WTC11 (cell line): ENCODE results near the gene MBOAT2. TPM values are rescaled to one million over a fixed set of nuclear protein-coding genes. Genes with fewer than 3 reads are reported as not detected.
"Not testable (repeated sequence)": the region's sequence is repeated elsewhere in the genome, so short reads cannot be mapped to it uniquely, and the experiment has no call there.

Experiments
- ATAC-seq: fragments of 200-7000 bp; cut with Tn5 transposase; 2 replicates; pipeline ENCODE4 v1.10.0; 2021; ENCODE audit warnings: mild to moderate bottlenecking, moderate library complexity
- CTCF ChIA-PET: fragments of 300-600 bp; sonication (Branson Sonifier 250); formaldehyde crosslinking; loops from one replicate; lab custom pipeline; 2021; ENCODE audit warnings: antibody characterized with exemption; lab: Charles Lee
- POLR2A ChIA-PET: fragments of 350-600 bp; sonication (Branson Sonifier 250); formaldehyde crosslinking; loops from one replicate; lab custom pipeline; 2021; ENCODE audit warnings: antibody characterized with exemption; lab: Charles Lee
- DNase-seq: peaks from one replicate; pipeline ENCODE4 v3.0.0; 2021; ENCODE audit warnings: low spot score
- H3K27ac Mint-ChIP-seq: 2 replicates; pipeline ENCODE4 v1.8.0; 2021; ENCODE audit warnings: mixed read lengths
- H3K27me3 Mint-ChIP-seq: 2 replicates; pipeline ENCODE4 v1.8.0; 2021; ENCODE audit warnings: low read depth, mild to moderate bottlenecking, moderate library complexity, mixed read lengths
- H3K36me3 Mint-ChIP-seq: 2 replicates; pipeline ENCODE4 v1.8.0; 2021; ENCODE audit warnings: mixed read lengths
- H3K4me1 Mint-ChIP-seq: 2 replicates; pipeline ENCODE4 v1.8.0; 2022; ENCODE audit warnings: mixed read lengths
- H3K4me3 Mint-ChIP-seq: 2 replicates; pipeline ENCODE4 v1.8.0; 2021; ENCODE audit warnings: mild to moderate bottlenecking, moderate library complexity, mixed read lengths
- H3K9me3 Mint-ChIP-seq: 2 replicates; pipeline ENCODE4 v1.8.0; 2021; ENCODE audit warnings: mixed read lengths
- GABPB1 ChIP-seq: sonication (generic); formaldehyde crosslinking; IDR thresholded peaks from 2 replicates; pipeline ENCODE4 v1.8.1; 2023; ENCODE audit warnings: mild to moderate bottlenecking, missing genetic modification reagents
- JAZF1 ChIP-seq: fragments of 250-450 bp; sonication (Bioruptor Pico); IDR thresholded peaks from 2 replicates; pipeline ENCODE4 v1.9.0; 2021; ENCODE audit warnings: moderate library complexity, mild to moderate bottlenecking, inconsistent platforms
- KAT7 ChIP-seq: sonication (generic); formaldehyde crosslinking; IDR thresholded peaks from 2 replicates; pipeline ENCODE4 v1.8.1; 2023; ENCODE audit warnings: missing genetic modification reagents, mild to moderate bottlenecking, borderline replicate concordance
- NFYB ChIP-seq: sonication (generic); formaldehyde crosslinking; conservative IDR thresholded peaks from 2 replicates; pipeline ENCODE4 v1.8.0; 2022; ENCODE audit warnings: low read depth, missing genetic modification reagents
- NR2C2 ChIP-seq: sonication (generic); formaldehyde crosslinking; IDR thresholded peaks from 2 replicates; pipeline ENCODE4 v1.8.0; 2022; ENCODE audit warnings: mild to moderate bottlenecking, missing genetic modification reagents
- PRRX2 ChIP-seq: fragments of 250-450 bp; sonication (Bioruptor Pico); IDR thresholded peaks from 2 replicates; pipeline ENCODE4 v1.8.0; 2021; ENCODE audit warnings: mild to moderate bottlenecking
- SMAD3 ChIP-seq: sonication (generic); formaldehyde crosslinking; IDR thresholded peaks from 2 replicates; pipeline ENCODE4 v1.8.0; 2022; ENCODE audit warnings: missing genetic modification reagents, mild to moderate bottlenecking, borderline replicate concordance
- ZBTB21 ChIP-seq: sonication (generic); formaldehyde crosslinking; IDR thresholded peaks from 2 replicates; pipeline ENCODE4 v1.8.1; 2023; ENCODE audit warnings: mild to moderate bottlenecking, missing genetic modification reagents, borderline replicate concordance
- ZNF121 ChIP-seq: sonication (generic); formaldehyde crosslinking; IDR thresholded peaks from 2 replicates; pipeline ENCODE4 v1.8.0; 2023; ENCODE audit warnings: missing genetic modification reagents
- ZNF232 ChIP-seq: sonication (generic); formaldehyde crosslinking; IDR thresholded peaks from 2 replicates; pipeline ENCODE4 v1.8.0; 2022; ENCODE audit warnings: mild to moderate bottlenecking, missing genetic modification reagents
- ZNF396 ChIP-seq: fragments of 250-450 bp; sonication (Bioruptor Pico); IDR thresholded peaks from 2 replicates; pipeline ENCODE4 v1.8.0; 2021; ENCODE audit warnings: mild to moderate bottlenecking, moderate library complexity, borderline replicate concordance
- total RNA-seq: library from RNA; stranded (reverse); gene quantifications from 3 replicates; pipeline ENCODE4 v1.2.3, GENCODE V29; 2021
- TF ChIP-seq, protein P1 (sequence below): fragments of 250-450 bp; sonication (Bioruptor Pico); conservative IDR thresholded peaks from 2 replicates; pipeline ENCODE4 v1.9.0; 2021; ENCODE audit warnings: mild to moderate bottlenecking
- TF ChIP-seq, protein P2 (sequence below): sonication (generic); formaldehyde crosslinking; IDR thresholded peaks from 2 replicates; pipeline ENCODE4 v1.8.1; 2022; ENCODE audit warnings: low read depth, missing genetic modification reagents, borderline replicate concordance
- TF ChIP-seq, protein P3 (sequence below): sonication (generic); formaldehyde crosslinking; IDR thresholded peaks from 2 replicates; pipeline ENCODE4 v1.8.1; 2022; ENCODE audit warnings: missing genetic modification reagents, borderline replicate concordance
- TF ChIP-seq, protein P4 (sequence below): fragments of 250-450 bp; sonication (Bioruptor Pico); IDR thresholded peaks from 2 replicates; pipeline ENCODE4 v1.9.0; 2021; ENCODE audit warnings: mild to moderate bottlenecking
- TF ChIP-seq, protein P5 (sequence below): fragments of 200-600 bp; IDR thresholded peaks from 2 replicates; pipeline ENCODE4 v1.8.0; 2022; ENCODE audit warnings: antibody characterized with exemption
- TF ChIP-seq, protein P6 (sequence below): sonication (generic); formaldehyde crosslinking; IDR thresholded peaks from 2 replicates; pipeline ENCODE4 v1.8.0; 2022; ENCODE audit warnings: mild to moderate bottlenecking, missing genetic modification reagents

MBOAT2 gene
- total RNA-seq, 1 experiment from 2014 or later, result 24.7 TPM

DNA sequence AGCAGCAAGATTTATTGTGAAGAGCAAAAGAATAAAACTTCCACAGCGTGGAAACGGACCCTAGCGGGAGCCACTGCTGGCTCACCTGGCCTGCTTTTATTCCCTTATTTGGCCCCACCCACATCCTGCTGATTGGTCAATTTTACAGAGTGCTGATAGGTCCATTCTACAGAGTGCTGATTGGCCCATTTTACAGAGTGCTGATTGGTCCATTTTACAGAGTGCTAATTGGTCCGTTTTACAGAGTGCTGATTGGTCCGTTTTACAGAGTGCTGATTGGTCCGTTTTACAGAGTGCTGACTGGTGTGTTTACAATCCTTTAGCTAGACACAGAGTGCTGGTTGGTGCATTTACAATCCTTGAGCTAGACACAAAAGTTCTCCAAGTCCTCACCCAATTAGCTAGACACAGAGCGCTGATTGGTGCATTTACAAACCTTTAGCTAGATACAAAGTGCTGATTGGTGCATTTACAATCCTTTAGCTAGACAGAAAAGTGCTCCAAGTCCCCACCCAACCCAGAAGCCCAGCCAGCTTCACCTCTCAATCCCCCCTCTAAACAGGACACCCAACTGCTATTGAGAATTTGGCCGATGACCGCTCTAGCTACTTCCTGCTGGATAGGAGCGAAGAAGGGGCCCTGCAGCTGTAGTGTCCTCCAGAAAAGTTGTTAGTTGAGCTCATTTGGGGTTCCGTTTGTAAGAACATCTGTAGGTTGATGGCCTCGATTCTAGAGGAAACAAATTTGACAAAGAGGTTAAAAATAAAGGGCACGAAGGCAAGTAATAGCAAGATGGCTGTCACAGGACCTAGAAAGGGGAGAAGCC, 108.2 kb downstream of the MBOAT2 start:
- ATAC-seq, H3K4me3 Mint-ChIP-seq, H3K27me3 Mint-ChIP-seq, POLR2A ChIA-PET, H3K27ac Mint-ChIP-seq, DNase-seq: not testable (repeated sequence)
- peaks cover 32% of the 10 kb centered on the region for H3K36me3 Mint-ChIP-seq
- peaks cover 27% of the 10 kb centered on the region for H3K4me1 Mint-ChIP-seq
- CTCF ChIA-PET, result interaction anchor here (0.9 kb wide), 1 partner anchor 13 kb away, joined by 3 read pairs; no protein-coding TSS in a partner anchor
- H3K9me3 Mint-ChIP-seq, result peaks cover 17% of the 10 kb centered on the region
- 0 out of 2 replicates have a peak, but pooled peaks have one; percentile 23 for TF ChIP-seq NFYB

DNA sequence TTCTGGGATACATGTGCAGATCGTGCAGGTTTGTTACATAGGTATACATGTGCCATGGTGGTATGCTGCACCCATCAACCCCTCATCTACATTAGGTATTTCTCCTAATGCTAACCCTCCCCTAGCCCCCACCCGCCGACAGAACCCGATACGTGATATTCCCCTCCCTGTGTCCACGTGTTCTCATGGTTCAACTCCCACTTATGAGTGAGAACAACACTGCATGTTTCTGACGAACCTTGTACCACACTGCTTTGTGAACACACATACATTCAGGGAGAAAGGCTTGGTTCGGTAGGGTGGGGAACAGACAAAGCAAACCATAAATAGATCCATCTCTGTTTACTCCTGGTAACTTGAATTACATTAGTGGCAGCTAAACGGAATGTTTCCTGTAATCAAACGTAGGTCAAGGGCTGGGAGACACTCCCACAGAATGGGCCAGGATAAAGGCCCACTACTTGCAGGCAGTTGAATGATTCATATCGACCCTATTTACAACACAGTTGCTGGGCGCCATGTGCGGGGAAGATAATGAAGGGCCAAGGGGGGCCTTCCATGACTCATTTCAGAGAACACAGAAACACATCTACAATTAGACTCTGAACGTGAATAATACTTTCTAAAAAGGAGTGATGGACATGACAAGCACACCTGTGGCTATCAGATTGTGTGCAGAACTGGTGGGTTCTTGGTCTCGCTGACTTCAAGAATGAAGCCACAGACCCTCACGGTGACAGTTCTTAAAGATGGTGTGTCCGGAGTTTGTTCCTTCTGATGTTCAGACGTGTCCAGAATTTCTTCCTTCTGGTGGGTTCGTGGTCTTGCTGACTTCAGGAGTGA, 109.3 kb downstream of the MBOAT2 start:
- Mint-ChIP-seq H3K9me3 (peaks cover 17% of the 10 kb centered on the region), H3K27me3 (no peaks in the 10 kb centered on the region)
- ATAC-seq, result no peak
- POLR2A ChIA-PET, result no interaction called here
- TF ChIP-seq, protein P1, sequence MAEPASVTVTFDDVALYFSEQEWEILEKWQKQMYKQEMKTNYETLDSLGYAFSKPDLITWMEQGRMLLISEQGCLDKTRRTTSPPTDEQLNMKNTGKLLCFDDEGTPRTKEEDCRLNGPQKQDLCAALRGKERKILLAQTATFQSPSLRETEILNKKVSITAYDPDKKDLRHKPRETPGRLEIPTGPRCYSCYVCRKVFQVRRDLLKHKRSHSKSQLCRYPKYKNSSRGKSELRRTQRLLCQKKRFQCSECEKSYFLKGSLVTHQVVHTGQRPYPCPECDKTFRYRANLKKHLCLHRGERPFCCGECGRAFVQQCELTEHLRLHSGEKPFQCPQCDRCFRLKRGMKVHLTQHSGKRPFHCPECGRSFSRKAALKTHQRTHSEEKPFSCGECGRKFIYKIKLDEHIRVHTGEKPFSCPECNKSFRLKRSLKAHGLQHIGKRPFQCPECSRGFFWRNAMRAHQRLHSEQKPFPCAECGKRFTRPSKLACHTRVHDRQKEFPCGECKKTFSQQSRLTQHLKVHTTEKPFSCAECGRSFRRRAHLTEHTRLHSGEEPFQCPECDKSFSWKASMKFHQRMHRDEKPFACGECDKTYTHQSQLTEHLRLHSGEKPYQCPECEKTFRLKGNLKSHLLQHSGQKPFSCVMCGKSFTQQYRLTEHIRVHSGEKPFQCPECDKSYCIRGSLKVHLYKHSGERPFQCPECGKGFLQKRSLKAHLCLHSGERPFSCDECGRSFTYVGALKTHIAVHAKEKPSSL (CRISPR knock-in tag), result no peak
- no peak for TF ChIP-seq PRRX2 (CRISPR knock-in tag)
- TF ChIP-seq, all 79 proteins: peak for 0
- Mint-ChIP-seq H3K4me1 (peaks cover 38% of the 10 kb centered on the region), H3K4me3 (peak overlapping the region; percentile 11; the same call in 1 of the 2 replicates), H3K36me3 (peaks cover 32% of the 10 kb centered on the region), H3K27ac (peak overlapping the region; percentile 77; the same call in 1 of the 2 replicates)
- CTCF ChIA-PET, result interaction anchor here (0.9 to 1.4 kb wide), 3 partner anchors 12 to 1796 kb away, joined by 3 to 6 read pairs (median 5); no protein-coding TSS in a partner anchor
- DNase-seq, result no peak

DNA sequence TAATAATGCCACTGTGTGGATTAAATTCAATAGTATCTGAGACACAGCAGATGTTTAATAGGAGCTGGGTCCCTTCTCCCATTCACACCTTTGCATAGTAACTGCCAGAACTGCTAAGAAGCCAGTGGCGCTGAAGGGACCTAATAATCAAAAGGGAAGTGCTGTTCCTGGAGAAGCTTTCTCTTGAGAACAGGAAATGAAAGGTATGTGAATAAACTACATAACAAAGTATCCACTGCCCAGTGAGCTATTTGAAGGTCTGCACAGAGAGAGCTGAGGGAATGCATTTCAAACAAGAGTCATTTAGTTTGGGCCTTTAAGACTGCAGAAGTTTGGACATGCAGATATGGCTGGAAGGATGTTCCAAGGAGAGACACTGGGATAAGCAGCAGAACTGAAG, 110.0 kb downstream of the MBOAT2 start:
- peak overlapping the region; percentile 77 for H3K27ac Mint-ChIP-seq
- CTCF ChIA-PET, result interaction anchor here (0.8 to 1.4 kb wide), 4 partner anchors 11 to 1795 kb away, joined by 3 to 6 read pairs (median 4); no protein-coding TSS in a partner anchor

More for the DNA sequence above, 110.0 kb downstream of the MBOAT2 start:
- Mint-ChIP-seq H3K27me3 (no peaks in the 10 kb centered on the region), H3K9me3 (peaks cover 17% of the 10 kb centered on the region), H3K4me3 (peak overlapping the region; percentile 11), H3K4me1 (peaks cover 41% of the 10 kb centered on the region), H3K36me3 (peaks cover 32% of the 10 kb centered on the region)
- TF ChIP-seq, protein P2, sequence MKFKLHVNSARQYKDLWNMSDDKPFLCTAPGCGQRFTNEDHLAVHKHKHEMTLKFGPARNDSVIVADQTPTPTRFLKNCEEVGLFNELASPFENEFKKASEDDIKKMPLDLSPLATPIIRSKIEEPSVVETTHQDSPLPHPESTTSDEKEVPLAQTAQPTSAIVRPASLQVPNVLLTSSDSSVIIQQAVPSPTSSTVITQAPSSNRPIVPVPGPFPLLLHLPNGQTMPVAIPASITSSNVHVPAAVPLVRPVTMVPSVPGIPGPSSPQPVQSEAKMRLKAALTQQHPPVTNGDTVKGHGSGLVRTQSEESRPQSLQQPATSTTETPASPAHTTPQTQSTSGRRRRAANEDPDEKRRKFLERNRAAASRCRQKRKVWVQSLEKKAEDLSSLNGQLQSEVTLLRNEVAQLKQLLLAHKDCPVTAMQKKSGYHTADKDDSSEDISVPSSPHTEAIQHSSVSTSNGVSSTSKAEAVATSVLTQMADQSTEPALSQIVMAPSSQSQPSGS, result no peak
- TF ChIP-seq, protein P3, sequence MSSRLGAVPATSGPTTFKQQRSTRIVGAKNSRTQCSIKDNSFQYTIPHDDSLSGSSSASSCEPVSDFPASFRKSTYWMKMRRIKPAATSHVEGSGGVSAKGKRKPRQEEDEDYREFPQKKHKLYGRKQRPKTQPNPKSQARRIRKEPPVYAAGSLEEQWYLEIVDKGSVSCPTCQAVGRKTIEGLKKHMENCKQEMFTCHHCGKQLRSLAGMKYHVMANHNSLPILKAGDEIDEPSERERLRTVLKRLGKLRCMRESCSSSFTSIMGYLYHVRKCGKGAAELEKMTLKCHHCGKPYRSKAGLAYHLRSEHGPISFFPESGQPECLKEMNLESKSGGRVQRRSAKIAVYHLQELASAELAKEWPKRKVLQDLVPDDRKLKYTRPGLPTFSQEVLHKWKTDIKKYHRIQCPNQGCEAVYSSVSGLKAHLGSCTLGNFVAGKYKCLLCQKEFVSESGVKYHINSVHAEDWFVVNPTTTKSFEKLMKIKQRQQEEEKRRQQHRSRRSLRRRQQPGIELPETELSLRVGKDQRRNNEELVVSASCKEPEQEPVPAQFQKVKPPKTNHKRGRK, result no peak
- TF ChIP-seq KAT7 (CRISPR knock-in tag) (no peak), NR2C2 (no peak), ZNF396 (CRISPR knock-in tag) (no peak), ZNF121 (CRISPR knock-in tag) (no peak), GABPB1 (CRISPR knock-in tag) (no peak), NFYB (no peak), ZNF232 (no peak), ZBTB21 (CRISPR knock-in tag) (no peak), SMAD3 (no peak), JAZF1 (no peak)
- TF ChIP-seq, protein P4, sequence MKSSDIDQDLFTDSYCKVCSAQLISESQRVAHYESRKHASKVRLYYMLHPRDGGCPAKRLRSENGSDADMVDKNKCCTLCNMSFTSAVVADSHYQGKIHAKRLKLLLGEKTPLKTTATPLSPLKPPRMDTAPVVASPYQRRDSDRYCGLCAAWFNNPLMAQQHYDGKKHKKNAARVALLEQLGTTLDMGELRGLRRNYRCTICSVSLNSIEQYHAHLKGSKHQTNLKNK, result no peak
- TF ChIP-seq, protein P5, sequence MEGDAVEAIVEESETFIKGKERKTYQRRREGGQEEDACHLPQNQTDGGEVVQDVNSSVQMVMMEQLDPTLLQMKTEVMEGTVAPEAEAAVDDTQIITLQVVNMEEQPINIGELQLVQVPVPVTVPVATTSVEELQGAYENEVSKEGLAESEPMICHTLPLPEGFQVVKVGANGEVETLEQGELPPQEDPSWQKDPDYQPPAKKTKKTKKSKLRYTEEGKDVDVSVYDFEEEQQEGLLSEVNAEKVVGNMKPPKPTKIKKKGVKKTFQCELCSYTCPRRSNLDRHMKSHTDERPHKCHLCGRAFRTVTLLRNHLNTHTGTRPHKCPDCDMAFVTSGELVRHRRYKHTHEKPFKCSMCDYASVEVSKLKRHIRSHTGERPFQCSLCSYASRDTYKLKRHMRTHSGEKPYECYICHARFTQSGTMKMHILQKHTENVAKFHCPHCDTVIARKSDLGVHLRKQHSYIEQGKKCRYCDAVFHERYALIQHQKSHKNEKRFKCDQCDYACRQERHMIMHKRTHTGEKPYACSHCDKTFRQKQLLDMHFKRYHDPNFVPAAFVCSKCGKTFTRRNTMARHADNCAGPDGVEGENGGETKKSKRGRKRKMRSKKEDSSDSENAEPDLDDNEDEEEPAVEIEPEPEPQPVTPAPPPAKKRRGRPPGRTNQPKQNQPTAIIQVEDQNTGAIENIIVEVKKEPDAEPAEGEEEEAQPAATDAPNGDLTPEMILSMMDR, result no peak
- TF ChIP-seq, protein P6, sequence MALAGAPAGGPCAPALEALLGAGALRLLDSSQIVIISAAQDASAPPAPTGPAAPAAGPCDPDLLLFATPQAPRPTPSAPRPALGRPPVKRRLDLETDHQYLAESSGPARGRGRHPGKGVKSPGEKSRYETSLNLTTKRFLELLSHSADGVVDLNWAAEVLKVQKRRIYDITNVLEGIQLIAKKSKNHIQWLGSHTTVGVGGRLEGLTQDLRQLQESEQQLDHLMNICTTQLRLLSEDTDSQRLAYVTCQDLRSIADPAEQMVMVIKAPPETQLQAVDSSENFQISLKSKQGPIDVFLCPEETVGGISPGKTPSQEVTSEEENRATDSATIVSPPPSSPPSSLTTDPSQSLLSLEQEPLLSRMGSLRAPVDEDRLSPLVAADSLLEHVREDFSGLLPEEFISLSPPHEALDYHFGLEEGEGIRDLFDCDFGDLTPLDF, result no peak
- ATAC-seq, result peak; percentile 79
- no peak for DNase-seq
- POLR2A ChIA-PET, result no interaction called here
